ENCODE results near the gene ROBO4. TPM values are rescaled to one million over a fixed set of nuclear protein-coding genes. Genes with fewer than 3 reads are reported as not detected.

The ROBO4 gene
- total and polyA plus RNA-seq, 5 experiments from 2014 or later, result 0.04 TPM; not detected in 4

- H3K4me1 Mint-ChIP-seq, result peaks cover 31 to 69% (median 52%) of the 10 kb centered on the region in 4 donors
- H3K9me3 Mint-ChIP-seq, result no peaks in the 10 kb centered on the region
- POLR2A ChIA-PET, result interaction anchor here (2.8 kb wide), 1 partner anchor 10 kb away, joined by 18 read pairs; no protein-coding TSS in a partner anchor
- peak in 9 of 10 donors; percentile 19 to 70 (median 49) for DNase-seq
- H3K4me3 Mint-ChIP-seq, result peak overlapping the region; percentile 2 to 70 (median 47)
- peak; percentile 64 to 66 for ATAC-seq
- peaks cover 0 to 2% (median 0%) of the 10 kb centered on the region in 3 donors for H3K36me3 Mint-ChIP-seq
- H3K27me3 Mint-ChIP-seq, result peaks cover 61 to 94% (median 81%) of the 10 kb centered on the region in 5 donors
- no peak overlapping the region for H3K27ac Mint-ChIP-seq
Observed at GRCh38 chr11:124865902-124866851, 31.5 kb downstream of the ROBO4 start.

DNA sequence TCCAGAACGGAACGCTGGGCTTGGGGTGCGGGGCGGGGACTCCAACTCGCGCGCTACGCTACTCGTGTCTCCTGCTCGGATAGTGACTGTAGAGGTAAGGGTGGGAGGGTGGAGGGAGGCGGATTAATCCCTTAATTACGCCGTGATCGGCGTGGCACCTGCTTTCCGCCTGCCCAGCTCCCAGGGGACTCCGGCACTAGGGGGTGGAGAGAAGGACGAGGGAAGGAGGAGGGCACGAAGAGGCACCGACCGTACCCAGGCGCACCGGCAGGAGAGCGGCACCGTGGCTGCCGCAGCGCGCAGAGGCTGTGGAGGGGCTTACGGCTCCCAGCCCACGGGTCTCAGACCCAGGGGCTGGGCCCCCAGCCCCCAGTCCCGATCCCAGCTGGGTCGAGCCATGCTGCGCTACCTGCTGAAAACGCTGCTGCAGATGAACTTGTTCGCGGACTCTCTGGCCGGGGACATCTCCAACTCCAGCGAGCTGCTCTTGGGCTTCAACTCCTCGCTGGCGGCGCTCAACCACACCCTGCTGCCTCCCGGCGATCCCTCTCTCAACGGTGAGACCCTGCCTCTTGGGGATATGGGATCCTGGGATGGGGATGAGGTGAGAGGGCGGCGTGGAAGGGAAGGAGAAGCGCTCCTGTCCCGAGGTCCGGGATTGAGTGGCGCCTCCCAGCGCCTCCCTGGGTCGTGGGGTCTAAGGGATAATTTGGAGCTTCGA, 32.3 kb downstream of the ROBO4 start, which contains the start of gene ROBO3:
Gene ROBO3, plus strand, starts transcription at position 252 of the 721 bp plus-strand sequence. Its CDS starts 146 bp downstream, at position 398.
- no peaks in the 10 kb centered on the region for H3K9me3 Mint-ChIP-seq
- H3K36me3 Mint-ChIP-seq, result peaks cover 0 to 2% (median 0%) of the 10 kb centered on the region in 3 donors
- ATAC-seq (no peak), DNase-seq (no peak)
- POLR2A ChIA-PET, result interaction anchor here (2.8 kb wide), 1 partner anchor 11 kb away, joined by 18 read pairs; no protein-coding TSS in a partner anchor
- peak within 1 kb of the TSS; percentile 2 to 70 (median 47) for H3K4me3 Mint-ChIP-seq
- H3K27me3 Mint-ChIP-seq, result peaks cover 57 to 94% (median 81%) of the 10 kb centered on the region in 5 donors
- no peak within 1 kb of the TSS for H3K27ac Mint-ChIP-seq
- H3K4me1 Mint-ChIP-seq, result peaks cover 31 to 69% (median 52%) of the 10 kb centered on the region in 4 donors

DNA sequence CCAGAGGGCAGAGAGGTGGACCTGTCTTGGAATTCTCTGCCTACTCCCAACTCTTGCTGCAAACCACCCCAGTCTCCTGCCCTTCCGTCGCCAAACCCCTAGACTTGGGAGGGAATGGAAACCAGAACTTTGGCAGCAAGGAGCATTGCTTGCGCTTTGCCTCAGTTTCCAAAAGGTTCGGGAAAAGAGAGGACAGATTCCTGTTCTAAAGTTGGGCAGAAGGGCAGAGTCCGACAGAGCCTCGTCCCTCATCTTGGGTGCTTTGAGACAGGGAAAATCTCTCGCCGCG, 32.8 kb downstream of the ROBO4 start:
- H3K4me3 Mint-ChIP-seq, result peak overlapping the region in 2 of 10 donors; percentile 10 to 28
- POLR2A ChIA-PET, result interaction anchor here (2.8 kb wide), 1 partner anchor 11 kb away, joined by 18 read pairs; no protein-coding TSS in a partner anchor

GRCh38 chr11:124864176-124864891, 33.3 kb downstream of the ROBO4 start:
- peaks cover 26 to 59% (median 48%) of the 10 kb centered on the region in 4 donors for H3K4me1 Mint-ChIP-seq
- DNase-seq, result no peak
- H3K27me3 Mint-ChIP-seq, result peaks cover 52 to 93% (median 77%) of the 10 kb centered on the region in 5 donors
- peak overlapping the region in 1 of 10 donors; percentile 10 for H3K4me3 Mint-ChIP-seq
- ATAC-seq, result no peak
- H3K27ac Mint-ChIP-seq, result no peak overlapping the region
- H3K36me3 Mint-ChIP-seq, result peaks cover 0 to 2% (median 0%) of the 10 kb centered on the region in 3 donors
- H3K9me3 Mint-ChIP-seq, result no peaks in the 10 kb centered on the region
- POLR2A ChIA-PET, result no interaction called here

More for the DNA sequence above, 32.8 kb downstream of the ROBO4 start:
- no peaks in the 10 kb centered on the region for H3K9me3 Mint-ChIP-seq
- H3K27ac Mint-ChIP-seq, result no peak overlapping the region
- H3K4me1 Mint-ChIP-seq, result peaks cover 28 to 64% (median 52%) of the 10 kb centered on the region in 4 donors
- H3K36me3 Mint-ChIP-seq, result peaks cover 0 to 2% (median 0%) of the 10 kb centered on the region in 3 donors
- peaks cover 55 to 93% (median 79%) of the 10 kb centered on the region in 5 donors for H3K27me3 Mint-ChIP-seq
- DNase-seq, result no peak
- no peak for ATAC-seq

DNA sequence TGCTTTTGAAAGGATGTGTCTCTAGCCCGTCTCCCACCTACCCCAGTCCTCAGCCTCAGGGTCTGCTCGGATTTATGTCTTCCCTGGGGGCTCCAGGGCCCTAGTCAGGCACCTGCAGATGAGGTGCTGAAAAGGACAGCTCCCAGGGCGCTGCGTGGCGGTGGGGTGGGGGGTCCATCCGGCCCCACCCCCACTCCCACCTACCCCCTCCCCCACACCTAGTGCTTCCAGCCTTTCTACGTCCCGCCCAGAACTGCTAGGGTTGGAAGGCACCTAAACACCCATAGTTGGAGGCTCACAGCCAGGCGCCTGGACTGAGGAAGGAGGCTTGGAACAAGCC, 33.9 kb downstream of the ROBO4 start:
- peaks cover 0 to 2% (median 0%) of the 10 kb centered on the region in 3 donors for H3K36me3 Mint-ChIP-seq
- peaks cover 51 to 89% (median 74%) of the 10 kb centered on the region in 5 donors for H3K27me3 Mint-ChIP-seq
- H3K27ac Mint-ChIP-seq, result peak overlapping the region in 1 of 10 donors; percentile 9
- peaks cover 24 to 53% (median 43%) of the 10 kb centered on the region in 4 donors for H3K4me1 Mint-ChIP-seq
- H3K4me3 Mint-ChIP-seq, result peak overlapping the region in 2 of 10 donors; percentile 26 to 29
- POLR2A ChIA-PET, result no interaction called here
- no peak for DNase-seq
- peak in 1 of 2 donors; percentile 37 for ATAC-seq
- no peaks in the 10 kb centered on the region for H3K9me3 Mint-ChIP-seq

- no peak for ATAC-seq
- Mint-ChIP-seq H3K9me3 (no peaks in the 10 kb centered on the region), H3K4me3 (peak overlapping the region in 5 of 10 donors; percentile 0 to 36 (median 16)), H3K27ac (peak overlapping the region in 1 of 10 donors; percentile 60), H3K27me3 (peaks cover 48 to 84% (median 72%) of the 10 kb centered on the region in 5 donors), H3K36me3 (peaks cover 0 to 2% (median 0%) of the 10 kb centered on the region in 3 donors), H3K4me1 (peaks cover 20 to 48% (median 39%) of the 10 kb centered on the region in 4 donors)
- POLR2A ChIA-PET, result no interaction called here
- no peak for DNase-seq
Observed at GRCh38 chr11:124863137-124863825, 34.4 kb downstream of the ROBO4 start.

- peaks cover 0 to 2% (median 0%) of the 10 kb centered on the region in 3 donors for H3K36me3 Mint-ChIP-seq
- ATAC-seq, result no peak
- POLR2A ChIA-PET, result interaction anchor here (0.6 kb wide), 1 partner anchor 64 kb away, joined by 3 read pairs; no protein-coding TSS in a partner anchor
Observed at GRCh38 chr11:124861670-124862069, 36.0 kb downstream of the ROBO4 start.

GRCh38 chr11:124859171-124859570, 38.5 kb downstream of the ROBO4 start:
- Mint-ChIP-seq H3K9me3 (no peaks in the 10 kb centered on the region), H3K27me3 (peaks cover 31 to 50% (median 42%) of the 10 kb centered on the region in 5 donors), H3K4me1 (peaks cover 11 to 18% (median 13%) of the 10 kb centered on the region in 4 donors), H3K4me3 (no peak overlapping the region), H3K27ac (no peak overlapping the region), H3K36me3 (peaks cover 0 to 2% (median 0%) of the 10 kb centered on the region in 3 donors)
- ATAC-seq (no peak), DNase-seq (no peak)
- POLR2A ChIA-PET, result no interaction called here

More at GRCh38 chr11:124861670-124862069, 36.0 kb downstream of the ROBO4 start:
- Mint-ChIP-seq H3K9me3 (no peaks in the 10 kb centered on the region), H3K4me1 (peaks cover 14 to 32% (median 25%) of the 10 kb centered on the region in 4 donors), H3K27ac (no peak overlapping the region), H3K27me3 (peaks cover 36 to 72% (median 59%) of the 10 kb centered on the region in 5 donors), H3K4me3 (no peak overlapping the region)
- DNase-seq, result no peak

- Mint-ChIP-seq H3K36me3 (no peaks in the 10 kb centered on the region), H3K4me3 (no peak overlapping the region), H3K4me1 (peaks cover 3 to 6% (median 4%) of the 10 kb centered on the region in 4 donors), H3K27ac (no peak overlapping the region), H3K27me3 (peaks cover 70 to 97% (median 83%) of the 10 kb centered on the region in 5 donors), H3K9me3 (no peaks in the 10 kb centered on the region)
- DNase-seq (no peak), ATAC-seq (no peak)
- POLR2A ChIA-PET, result no interaction called here
Observed at GRCh38 chr11:124846070-124846673, 51.5 kb downstream of the ROBO4 start.

DNA sequence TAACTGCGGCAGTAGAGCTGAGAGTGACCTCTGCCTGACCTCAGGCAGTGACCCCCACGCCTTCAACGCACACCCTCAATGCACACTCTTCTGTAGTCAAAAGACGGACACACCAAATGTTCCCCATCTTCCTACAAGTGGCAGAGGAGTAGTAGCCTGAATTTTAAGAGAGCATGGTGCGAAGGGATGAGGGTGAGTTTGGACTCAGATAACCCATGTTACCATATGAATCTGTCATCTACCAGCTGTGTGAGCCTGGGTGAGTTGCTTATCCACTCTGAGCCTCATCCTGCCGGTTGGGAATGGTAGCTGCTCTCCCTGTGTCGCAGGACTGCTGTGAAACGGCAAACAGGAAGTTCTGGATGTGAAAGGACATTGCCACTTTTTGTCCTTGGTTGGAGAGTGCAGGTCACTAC, 53.0 kb downstream of the ROBO4 start:
- DNase-seq (no peak), ATAC-seq (no peak)
- Mint-ChIP-seq H3K4me1 (peaks cover 8 to 15% (median 10%) of the 10 kb centered on the region in 4 donors), H3K9me3 (peaks cover 0 to 2% (median 0%) of the 10 kb centered on the region in 9 donors), H3K27me3 (peaks cover 72 to 98% (median 84%) of the 10 kb centered on the region in 5 donors), H3K4me3 (no peak overlapping the region), H3K36me3 (no peaks in the 10 kb centered on the region), H3K27ac (no peak overlapping the region)
- POLR2A ChIA-PET, result interaction anchor here (1.0 kb wide), 1 partner anchor 206 kb away, joined by 3 read pairs; no protein-coding TSS in a partner anchor

GRCh38 chr11:124843616-124843910, 54.1 kb downstream of the ROBO4 start:
- Mint-ChIP-seq H3K9me3 (peaks cover 0 to 2% (median 0%) of the 10 kb centered on the region in 9 donors), H3K4me1 (peaks cover 10 to 15% (median 11%) of the 10 kb centered on the region in 4 donors), H3K27me3 (peaks cover 72 to 96% (median 83%) of the 10 kb centered on the region in 5 donors), H3K27ac (no peak overlapping the region), H3K36me3 (no peaks in the 10 kb centered on the region), H3K4me3 (peak overlapping the region in 1 of 10 donors; percentile 38)
- POLR2A ChIA-PET, result no interaction called here
- DNase-seq (no peak), ATAC-seq (no peak)

Data from naive thymus-derived CD8-positive, alpha-beta T cell (primary cell).